Smooth muscle cell (in vitro differentiated cells): ENCODE data around the gene DNAJA2. TPM values are rescaled to one million over a fixed set of nuclear protein-coding genes. Genes with fewer than 3 reads are reported as not detected.

Source experiments
- DNase-seq: peaks from one replicate; lab custom pipeline; 2025; ENCODE audit not compliant: unreplicated experiment; lab: John Stamatoyannopoulos, UW
- H2AFZ ChIP-seq: fragments of 200-600 bp; sonication (generic); 2 replicates; pipeline ENCODE4 v1.6.0; 2016; ENCODE audit warnings: antibody characterized with exemption, low read depth, mild to moderate bottlenecking
- H3F3A ChIP-seq: fragments of 200-600 bp; sonication (generic); 2 replicates; pipeline ENCODE4 v1.6.0; 2017; ENCODE audit warnings: antibody characterized with exemption, low read depth
- H3K27ac ChIP-seq: fragments of 200-600 bp; sonication (generic); 2 replicates; pipeline ENCODE4 v1.5.1; 2016; ENCODE audit warnings: low read depth, mild to moderate bottlenecking
- H3K27me3 ChIP-seq: fragments of 200-600 bp; sonication (generic); 2 replicates; pipeline ENCODE4 v1.6.1; 2016; ENCODE audit warnings: low read depth, mild to moderate bottlenecking
- H3K36me3 ChIP-seq: fragments of 200-600 bp; sonication (generic); 2 replicates; pipeline ENCODE4 v1.5.1; 2016; ENCODE audit warnings: low read depth
- H3K4me1 ChIP-seq: fragments of 200-600 bp; sonication (generic); 2 replicates; pipeline ENCODE4 v1.5.1; 2016; ENCODE audit warnings: low read depth
- H3K4me2 ChIP-seq: fragments of 200-600 bp; sonication (generic); 2 replicates; pipeline ENCODE4 v1.6.0; 2016; ENCODE audit warnings: mild to moderate bottlenecking
- H3K4me3 ChIP-seq: fragments of 200-600 bp; sonication (generic); 2 replicates; pipeline ENCODE4 v1.5.1; 2016; ENCODE audit warnings: mild to moderate bottlenecking
- H3K79me2 ChIP-seq: fragments of 200-600 bp; sonication (generic); 2 replicates; pipeline ENCODE4 v1.6.0; 2016; ENCODE audit warnings: low read depth, mild to moderate bottlenecking
- H3K9ac ChIP-seq: fragments of 200-600 bp; sonication (generic); 2 replicates; pipeline ENCODE4 v1.6.0; 2016; ENCODE audit warnings: low read depth
- H3K9me3 ChIP-seq: fragments of 200-600 bp; sonication (generic); replicated peaks from 2 replicates; pipeline ENCODE4 v1.5.1; 2016; ENCODE audit warnings: low read depth
- H4K20me1 ChIP-seq: fragments of 200-600 bp; sonication (generic); 2 replicates; pipeline ENCODE4 v1.6.0; 2016; ENCODE audit warnings: low read depth
- CTCF ChIP-seq: fragments of 200-600 bp; sonication (generic); IDR thresholded peaks from 2 replicates; pipeline ENCODE4 v1.5.1; 2017; ENCODE audit warnings: borderline replicate concordance, mild to moderate bottlenecking, antibody characterized with exemption; ENCODE audit not compliant: insufficient read depth, poor library complexity, severe bottlenecking
- WGBS: methylation state at CpG from one replicate; pipeline ENCODE4 v1.1.7; 2016; ENCODE audit warnings: low lambda C conversion rate; 5-methylcytosine and 5-hydroxymethylcytosine counted together
- polyA plus RNA-seq: library from polyadenylated mRNA; unstranded; fragments of >200 nt; fragmentation: Nextera tagmentation; extraction: Ambion mirVana; gene quantifications from 2 replicates; pipeline ENCODE4 v1.2.1, GENCODE V29; 2016
- total RNA-seq: library from RNA; depleted of rRNA; stranded (reverse); fragments of >200 nt; gene quantifications from 2 replicates; pipeline ENCODE4 v1.2.3, GENCODE V29; 2014

DNAJA2 gene
- total and polyA plus RNA-seq, 2 experiments from 2014 or later = 36.4 to 52.2 TPM

- Histone ChIP-seq H3K4me2 (no peak overlapping the region), H3K36me3 (no peaks in the 10 kb centered on the region), H3K9ac (no peak overlapping the region), H3K79me2 (no peaks in the 10 kb centered on the region), H3K27ac (no peak overlapping the region), H3K27me3 (no peaks in the 10 kb centered on the region), H3K9me3 (no peaks in the 10 kb centered on the region), H2AFZ (no peak overlapping the region), H3K4me3 (no peak overlapping the region), H4K20me1 (peaks cover 18% of the 10 kb centered on the region), H3F3A (no peaks in the 10 kb centered on the region), H3K4me1 (no peaks in the 10 kb centered on the region)
- WGBS = 95% methylated on average over 11 of the region's 11 CpGs
- TF ChIP-seq CTCF = no peak
- DNase-seq = no peak
These were observed 55.1 kb downstream of the DNAJA2 start for GRCh38 chr16:46918400-46918799.

GRCh38 chr16:46916980-46917379 is 56.5 kb downstream of the DNAJA2 start:
- WGBS = 99% methylated on average over 3 of the region's 3 CpGs
- Histone ChIP-seq H3K9me3 (no peaks in the 10 kb centered on the region), H3K36me3 (no peaks in the 10 kb centered on the region), H3K4me3 (no peak overlapping the region), H3K4me2 (no peak overlapping the region), H3K27me3 (no peaks in the 10 kb centered on the region), H4K20me1 (peaks cover 18% of the 10 kb centered on the region), H3K4me1 (no peaks in the 10 kb centered on the region), H3F3A (no peaks in the 10 kb centered on the region), H3K27ac (no peak overlapping the region), H2AFZ (no peak overlapping the region), H3K79me2 (no peaks in the 10 kb centered on the region), H3K9ac (no peak overlapping the region)
- DNase-seq = no peak
- no peak for TF ChIP-seq CTCF

GRCh38 chr16:46915483-46916025 is 57.9 kb downstream of the DNAJA2 start:
- no peak for TF ChIP-seq CTCF
- Histone ChIP-seq H3K9ac (no peak overlapping the region), H3K27ac (no peak overlapping the region), H3K36me3 (peaks cover 6% of the 10 kb centered on the region), H3K79me2 (no peaks in the 10 kb centered on the region), H4K20me1 (peaks cover 12% of the 10 kb centered on the region), H2AFZ (no peak overlapping the region), H3K27me3 (no peaks in the 10 kb centered on the region), H3F3A (no peaks in the 10 kb centered on the region), H3K4me2 (no peak overlapping the region), H3K4me3 (no peak overlapping the region), H3K9me3 (no peaks in the 10 kb centered on the region), H3K4me1 (no peaks in the 10 kb centered on the region)
- 100% methylated on average over 2 of the region's 2 CpGs for WGBS
- DNase-seq = no peak

GRCh38 chr16:46914556-46915201 is 58.8 kb downstream of the DNAJA2 start:
- Histone ChIP-seq H4K20me1 (peaks cover 5% of the 10 kb centered on the region), H3K9ac (no peak overlapping the region), H3K4me3 (no peak overlapping the region), H3K4me1 (no peaks in the 10 kb centered on the region), H3K9me3 (no peaks in the 10 kb centered on the region), H3K79me2 (no peaks in the 10 kb centered on the region), H3K27ac (no peak overlapping the region), H3F3A (no peaks in the 10 kb centered on the region), H2AFZ (no peak overlapping the region), H3K36me3 (peaks cover 6% of the 10 kb centered on the region), H3K4me2 (no peak overlapping the region), H3K27me3 (no peaks in the 10 kb centered on the region)
- TF ChIP-seq CTCF = no peak
- WGBS = 96% methylated on average over 11 of the region's 11 CpGs
- DNase-seq = no peak
